CD14-positive monocyte (primary cell): ENCODE measurements around the gene RECQL5. TPM values are rescaled to one million over a fixed set of nuclear protein-coding genes. Genes with fewer than 3 reads are reported as not detected.
A peak's percentile ranks its signal among the peaks of the same experiment; 100 is the strongest.

Experiments
- DNase-seq, 3 donors: peaks; one replicate each; pipeline ENCODE4 v3.0.0-alpha.2; 2011 to 2022
- H2AFZ ChIP-seq: 2 replicates; pipeline ENCODE4 v1.6.0; 2012; ENCODE audit warnings: mild to moderate bottlenecking, low read depth, low read length, inconsistent platforms; ENCODE audit not compliant: insufficient read depth, poor library complexity, severe bottlenecking
- H3K27ac ChIP-seq, 2 donors: 1 replicate in 1 of 2; 2 replicates in 1 of 2; pipeline ENCODE4 v1.5.1; 2012 to 2013; ENCODE audit warnings: low read length in 2 of 2, control low read depth in 1 of 2, inconsistent platforms in 1 of 2, low read depth in 1 of 2, mild to moderate bottlenecking in 1 of 2
- H3K27me3 ChIP-seq, 2 donors: one replicate each; pipeline versions ENCODE4 v1.6.0 to v1.6.1; 2011 to 2013; ENCODE audit warnings: low read length in 2 of 2; ENCODE audit not compliant: control insufficient read depth in 2 of 2, insufficient read depth in 2 of 2
- H3K36me3 ChIP-seq, 2 donors: replicated peaks in 1 of 2; 1 replicate in 1 of 2; 2 replicates in 1 of 2; pipeline versions ENCODE4 v1.5.1 to v1.6.1; 2012 to 2013; ENCODE audit warnings: low read length in 2 of 2, control low read depth in 1 of 2, inconsistent platforms in 1 of 2, mild to moderate bottlenecking in 1 of 2; ENCODE audit not compliant: insufficient read depth in 2 of 2, control insufficient read depth in 1 of 2
- H3K4me1 ChIP-seq, 2 donors: 1 replicate in 1 of 2; 2 replicates in 1 of 2; pipeline versions ENCODE4 v1.5.1 to v1.6.1; 2012 to 2013; ENCODE audit warnings: low read length in 2 of 2, control low read depth in 1 of 2, inconsistent platforms in 1 of 2, mild to moderate bottlenecking in 1 of 2, moderate library complexity in 1 of 2; ENCODE audit not compliant: insufficient read depth in 2 of 2, control insufficient read depth in 1 of 2
- H3K4me2 ChIP-seq: replicated peaks from 2 replicates; pipeline ENCODE3; 2012; ENCODE audit warnings: low read length, moderate library complexity, mild to moderate bottlenecking; ENCODE audit not compliant: poor library complexity, severe bottlenecking; ENCODE audit errors: extremely low read depth
- H3K4me3 ChIP-seq, 3 experiments: fragments of 200-600 bp in 1 of 3; sonication (generic) in 1 of 3; replicated peaks in 1 of 3; 1 replicate in 2 of 3; 2 replicates in 1 of 3; pipeline ENCODE4 v1.5.1; 2011 to 2013; ENCODE audit warnings: low read length in 3 of 3, mild to moderate bottlenecking in 3 of 3, control low read depth in 2 of 3, low read depth in 2 of 3, inconsistent platforms in 1 of 3, moderate library complexity in 1 of 3
- H3K79me2 ChIP-seq: 2 replicates; pipeline ENCODE4 v1.6.0; 2012; ENCODE audit warnings: mild to moderate bottlenecking, control low read depth, inconsistent platforms, low read length, moderate library complexity; ENCODE audit not compliant: insufficient read depth
- H3K9ac ChIP-seq: 2 replicates; pipeline ENCODE4 v1.6.0; 2017; ENCODE audit warnings: low read length, mild to moderate bottlenecking; ENCODE audit not compliant: insufficient read depth, poor library complexity, severe bottlenecking
- H3K9me3 ChIP-seq, 2 donors: replicated peaks in 1 of 2; 1 replicate in 1 of 2; 2 replicates in 1 of 2; pipeline versions ENCODE4 v1.5.1 to v1.6.1; 2012 to 2013; ENCODE audit warnings: low read length in 2 of 2, control low read depth in 1 of 2; ENCODE audit not compliant: control insufficient read depth in 1 of 2, insufficient read depth in 1 of 2
- H4K20me1 ChIP-seq: 2 replicates; pipeline ENCODE4 v1.6.0; 2012; ENCODE audit warnings: mild to moderate bottlenecking, low read length, control low read depth, moderate library complexity; ENCODE audit not compliant: insufficient read depth
- H3K27ac Mint-ChIP-seq, 7 donors: one replicate each; pipeline ENCODE4 v1.8.0; 2020; ENCODE audit warnings: mild to moderate bottlenecking in 7 of 7, mixed read lengths in 7 of 7, moderate library complexity in 6 of 7, inconsistent platforms in 2 of 7
- H3K27me3 Mint-ChIP-seq, 3 donors: one replicate each; pipeline ENCODE4 v1.8.0; 2021 to 2022; ENCODE audit warnings: low read depth in 3 of 3, mild to moderate bottlenecking in 3 of 3, mixed read lengths in 3 of 3, moderate library complexity in 3 of 3, inconsistent platforms in 1 of 3
- H3K36me3 Mint-ChIP-seq, 2 donors: one replicate each; pipeline ENCODE4 v1.8.0; 2020; ENCODE audit warnings: mixed read lengths in 2 of 2, inconsistent platforms in 1 of 2, mild to moderate bottlenecking in 1 of 2
- H3K4me1 Mint-ChIP-seq: one replicate; pipeline ENCODE4 v1.8.0; 2020; ENCODE audit warnings: mild to moderate bottlenecking, mixed read lengths
- H3K4me3 Mint-ChIP-seq, 2 donors: one replicate each; pipeline ENCODE4 v1.8.0; 2020; ENCODE audit warnings: mild to moderate bottlenecking in 2 of 2, mixed read lengths in 2 of 2, moderate library complexity in 1 of 2
- H3K9me3 Mint-ChIP-seq, 7 donors: one replicate each; pipeline ENCODE4 v1.8.0; 2020 to 2022; ENCODE audit warnings: mixed read lengths in 7 of 7, mild to moderate bottlenecking in 6 of 7, moderate library complexity in 6 of 7, inconsistent platforms in 2 of 7
- CTCF ChIP-seq: fragments of 200-600 bp; IDR thresholded peaks from one replicate; pipeline ENCODE4 v1.8.0; 2022; ENCODE audit warnings: antibody characterized with exemption, mild to moderate bottlenecking
- WGBS: methylation state at CpG from one replicate; pipeline ENCODE4 v1.1.5; 2013; ENCODE audit warnings: missing lambda C conversion rate; ENCODE audit not compliant: insufficient coverage; 5-methylcytosine and 5-hydroxymethylcytosine counted together
- intact Hi-C, 2 donors: fragments of 100-400 bp; cut with micrococcal nuclease; formaldehyde crosslinking; loops; one replicate each; pipeline versions ENCODE4 v1.15.0 to v1.15.1; 2023
- polyA plus RNA-seq, 3 donors: library from polyadenylated mRNA; depleted of rRNA in 1 of 3; unstranded in 2 of 3; stranded (reverse) in 1 of 3; fragments of 300-500 nt in 2 of 3; fragments of >200 nt in 1 of 3; fragmentation: Illumina TruSeq in 2 of 3; gene quantifications; 1 replicate in 2 of 3; 2 replicates in 1 of 3; pipeline ENCODE4 v1.2.3, GENCODE V29; 2012 to 2021

Gene RECQL5
- polyA plus RNA-seq, 3 donors: 3.1 to 27.7 (median 4.4) TPM

DNA sequence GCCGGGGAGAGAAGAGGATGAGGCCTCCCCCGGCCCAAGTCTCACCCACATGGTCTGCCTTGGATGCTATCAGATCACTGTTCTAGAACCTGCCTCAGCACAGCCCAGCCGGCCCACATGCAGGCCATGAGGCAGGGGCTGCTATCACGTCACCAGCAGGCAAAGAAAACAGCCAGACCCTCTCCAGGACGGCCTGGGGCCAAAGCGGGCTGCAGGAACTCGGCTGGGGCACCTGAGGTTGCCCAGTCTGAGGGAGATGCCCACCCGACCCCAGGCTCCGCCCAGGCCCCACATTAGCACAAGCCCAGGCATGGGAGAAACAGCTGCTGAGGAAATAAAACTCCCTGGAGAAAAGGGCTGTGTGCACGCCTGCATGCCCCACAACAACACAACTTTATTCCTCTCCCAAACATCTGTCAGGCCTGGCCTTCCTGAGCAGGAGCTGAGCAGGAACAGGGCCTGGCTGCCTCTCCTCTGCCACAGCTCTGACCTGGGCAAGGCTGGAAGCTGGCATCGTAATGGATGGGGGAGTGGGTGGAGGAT is 40.4 kb downstream of the RECQL5 start:
- Histone ChIP-seq H3K36me3 (peaks cover 67% of the 10 kb centered on the region in 2 donors), H3K9me3 (no peaks in the 10 kb centered on the region), H4K20me1 (no peaks in the 10 kb centered on the region), H3K79me2 (no peaks in the 10 kb centered on the region), H3K27ac (no peak overlapping the region), H3K4me1 (no peaks in the 10 kb centered on the region), H3K4me2 (no peak overlapping the region), H3K4me3 (no peak overlapping the region), H3K27me3 (no peaks in the 10 kb centered on the region), H2AFZ (no peak overlapping the region), H3K9ac (no peak overlapping the region)
- H3K27me3 Mint-ChIP-seq: peaks cover 0 to 4% (median 3%) of the 10 kb centered on the region in 3 donors
- no peak overlapping the region for H3K27ac Mint-ChIP-seq
- H3K4me1 Mint-ChIP-seq: no peaks in the 10 kb centered on the region
- peaks cover 0 to 2% (median 0%) of the 10 kb centered on the region in 7 donors for H3K9me3 Mint-ChIP-seq
- H3K4me3 Mint-ChIP-seq: no peak overlapping the region
- peaks cover 39 to 78% of the 10 kb centered on the region in 2 donors for H3K36me3 Mint-ChIP-seq
- intact Hi-C loops: no loop called here
- TF ChIP-seq CTCF: no peak
- DNase-seq: no peak
- WGBS: 90% methylated on average over 10 of the region's 11 CpGs

DNA sequence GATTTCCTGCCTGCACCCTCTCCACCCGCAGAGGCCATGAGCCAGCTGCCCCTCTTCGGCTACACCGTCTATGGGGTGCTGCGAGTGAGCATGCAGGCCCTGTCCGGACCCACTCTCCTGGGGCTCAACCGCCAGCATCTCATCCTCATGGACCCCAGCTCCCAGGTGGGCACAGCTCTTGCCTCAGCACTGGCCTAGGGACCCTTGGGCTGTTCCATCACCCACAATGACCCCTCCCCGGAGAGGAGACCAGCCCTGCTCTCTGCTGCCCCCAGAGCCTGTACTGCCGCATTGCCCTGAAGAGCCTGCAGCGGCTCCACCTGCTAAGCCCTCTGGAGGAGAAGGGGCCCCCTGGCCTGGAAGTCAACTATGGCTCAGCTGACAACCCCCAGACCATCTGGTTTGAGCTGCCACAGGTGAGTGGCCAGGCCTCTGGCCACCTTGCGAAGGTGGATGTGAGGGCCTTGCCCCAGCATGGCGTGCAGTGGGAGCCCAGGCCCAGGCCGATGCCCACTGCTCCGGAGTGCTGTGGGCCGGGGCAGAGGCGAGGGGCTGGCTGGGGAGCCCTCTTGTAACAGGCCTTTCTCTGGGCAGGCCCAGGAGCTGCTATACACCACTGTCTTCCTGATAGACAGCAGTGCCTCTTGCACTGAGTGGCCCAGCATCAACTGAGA is 41.0 kb downstream of the RECQL5 start:
- Histone ChIP-seq H3K9ac (no peak overlapping the region), H3K4me1 (no peaks in the 10 kb centered on the region), H3K36me3 (peaks cover 73% of the 10 kb centered on the region in 2 donors), H3K4me3 (no peak overlapping the region), H3K27ac (no peak overlapping the region), H3K9me3 (no peaks in the 10 kb centered on the region), H3K27me3 (no peaks in the 10 kb centered on the region), H3K4me2 (no peak overlapping the region), H4K20me1 (no peaks in the 10 kb centered on the region), H3K79me2 (no peaks in the 10 kb centered on the region), H2AFZ (no peak overlapping the region)
- Mint-ChIP-seq H3K27me3 (peaks cover 0 to 4% (median 3%) of the 10 kb centered on the region in 3 donors), H3K4me1 (no peaks in the 10 kb centered on the region), H3K36me3 (peaks cover 40 to 83% of the 10 kb centered on the region in 2 donors), H3K9me3 (peaks cover 0 to 2% (median 0%) of the 10 kb centered on the region in 7 donors), H3K4me3 (no peak overlapping the region), H3K27ac (no peak overlapping the region)
- intact Hi-C loops: no loop called here
- TF ChIP-seq CTCF: peak; percentile 46
- DNase-seq: no peak
- 88% methylated on average over 14 of the region's 15 CpGs for WGBS
